GM19324 (cell line): ENCODE measurements around the gene RLF.

Source experiments
- ATAC-seq: cut with Tn5 transposase; IDR thresholded peaks from one replicate; pipeline ENCODE4 v1.9.1; 2021; ENCODE audit warnings: mild to moderate bottlenecking, moderate library complexity; ENCODE audit not compliant: unreplicated experiment, low FRiP score

RLF gene

GRCh38 chr1:40161125-40161887, at the start of gene RLF:
Gene RLF (plus strand): TSS chr1:40161387. CDS start chr1:40161400, 13 bp downstream.
- ATAC-seq: peak; percentile 96

GRCh38 chr1:40114400-40114799, 46.8 kb upstream of the RLF start:
- no peak for ATAC-seq

GRCh38 chr1:40120128-40120527, 41.1 kb upstream of the RLF start:
- ATAC-seq: no peak

GRCh38 chr1:40122855-40123254, 38.3 kb upstream of the RLF start:
- no peak for ATAC-seq

GRCh38 chr1:40130892-40131291, 30.3 kb upstream of the RLF start:
- no peak for ATAC-seq

GRCh38 chr1:40132383-40133311, 28.5 kb upstream of the RLF start:
- no peak for ATAC-seq

- ATAC-seq: no peak
Observed at GRCh38 chr1:40133312-40133665, 27.9 kb upstream of the RLF start.

- no peak for ATAC-seq
Observed at GRCh38 chr1:40133839-40134238, 27.3 kb upstream of the RLF start.

- ATAC-seq: no peak
Observed at GRCh38 chr1:40140211-40140973, 20.8 kb upstream of the RLF start.

- ATAC-seq: no peak
Observed at GRCh38 chr1:40141878-40142535, 19.2 kb upstream of the RLF start.

GRCh38 chr1:40143891-40144575, 17.2 kb upstream of the RLF start:
- ATAC-seq: no peak

GRCh38 chr1:40151457-40152079, 9.6 kb upstream of the RLF start:
- no peak for ATAC-seq

- ATAC-seq: peak; percentile 51
Observed at GRCh38 chr1:40153073-40153770, 8.0 kb upstream of the RLF start.

GRCh38 chr1:40155135-40155534, 6.1 kb upstream of the RLF start:
- ATAC-seq: no peak

- ATAC-seq: no peak
Observed at GRCh38 chr1:40155910-40156309, 5.3 kb upstream of the RLF start.

GRCh38 chr1:40160806-40161124, 422 bp upstream of the RLF start:
- ATAC-seq: no peak

- no peak for ATAC-seq
Observed at GRCh38 chr1:40161888-40162397, 756 bp downstream of the RLF start.

GRCh38 chr1:40162753-40163441, 1.7 kb downstream of the RLF start:
- ATAC-seq: no peak
